ENCODE measurements around the gene KRTAP10-7. TPM values are rescaled to one million over a fixed set of nuclear protein-coding genes. Genes with fewer than 3 reads are reported as not detected.
"Not testable (repeated sequence)": the region's sequence is repeated elsewhere in the genome, so short reads cannot be mapped to it uniquely, and the experiment has no call there.

The KRTAP10-7 gene
- total RNA-seq, 3 donors from 2014 or later = not detected

DNA sequence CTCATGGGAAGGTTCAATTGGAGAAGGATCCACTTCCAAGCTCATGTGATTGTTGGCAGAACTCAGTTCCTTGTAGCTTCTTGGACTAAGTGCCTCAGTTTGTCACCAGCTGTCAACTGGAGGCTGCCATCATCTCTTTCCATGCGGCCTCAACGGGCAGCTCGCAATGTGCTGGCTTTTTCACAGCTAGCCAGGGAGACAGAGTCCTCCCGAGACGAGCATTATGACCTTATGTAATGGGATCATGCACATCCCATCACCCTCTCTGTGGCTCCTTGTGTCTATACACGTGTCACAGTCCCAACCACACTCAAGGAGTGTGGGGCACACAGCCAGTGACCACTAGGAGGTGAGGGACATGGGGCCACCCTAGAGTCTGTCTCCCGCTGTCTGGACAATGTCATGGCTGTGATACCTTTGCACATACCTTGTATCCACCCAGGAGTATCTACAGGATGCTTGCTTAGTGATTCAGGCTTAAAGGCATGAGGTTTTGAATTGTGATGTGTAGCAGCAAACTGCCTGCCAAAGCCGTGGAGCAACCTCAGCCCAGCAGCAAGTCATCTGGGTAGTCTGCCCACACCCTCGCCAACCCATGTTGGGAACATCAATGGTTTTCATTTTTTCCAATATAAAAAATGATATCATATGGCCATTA, 4.2 kb upstream of the KRTAP10-7 start:
- TF ChIP-seq, protein P1, sequence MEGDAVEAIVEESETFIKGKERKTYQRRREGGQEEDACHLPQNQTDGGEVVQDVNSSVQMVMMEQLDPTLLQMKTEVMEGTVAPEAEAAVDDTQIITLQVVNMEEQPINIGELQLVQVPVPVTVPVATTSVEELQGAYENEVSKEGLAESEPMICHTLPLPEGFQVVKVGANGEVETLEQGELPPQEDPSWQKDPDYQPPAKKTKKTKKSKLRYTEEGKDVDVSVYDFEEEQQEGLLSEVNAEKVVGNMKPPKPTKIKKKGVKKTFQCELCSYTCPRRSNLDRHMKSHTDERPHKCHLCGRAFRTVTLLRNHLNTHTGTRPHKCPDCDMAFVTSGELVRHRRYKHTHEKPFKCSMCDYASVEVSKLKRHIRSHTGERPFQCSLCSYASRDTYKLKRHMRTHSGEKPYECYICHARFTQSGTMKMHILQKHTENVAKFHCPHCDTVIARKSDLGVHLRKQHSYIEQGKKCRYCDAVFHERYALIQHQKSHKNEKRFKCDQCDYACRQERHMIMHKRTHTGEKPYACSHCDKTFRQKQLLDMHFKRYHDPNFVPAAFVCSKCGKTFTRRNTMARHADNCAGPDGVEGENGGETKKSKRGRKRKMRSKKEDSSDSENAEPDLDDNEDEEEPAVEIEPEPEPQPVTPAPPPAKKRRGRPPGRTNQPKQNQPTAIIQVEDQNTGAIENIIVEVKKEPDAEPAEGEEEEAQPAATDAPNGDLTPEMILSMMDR (IDR thresholded peaks at IDR 0.05) = no peak
- Histone ChIP-seq H3K36me3 (ENCODE audit: low read depth) (no peaks in the 10 kb centered on the region), H3K4me1 (ENCODE audit: low read depth) (no peaks in the 10 kb centered on the region), H3K4me3 (no peak overlapping the region), H3K9me3 (no peaks in the 10 kb centered on the region)
- intact Hi-C loops (cut with DNase I, micrococcal nuclease) = no loop called here
- ATAC-seq (no peak), DNase-seq (no peak)

DNA sequence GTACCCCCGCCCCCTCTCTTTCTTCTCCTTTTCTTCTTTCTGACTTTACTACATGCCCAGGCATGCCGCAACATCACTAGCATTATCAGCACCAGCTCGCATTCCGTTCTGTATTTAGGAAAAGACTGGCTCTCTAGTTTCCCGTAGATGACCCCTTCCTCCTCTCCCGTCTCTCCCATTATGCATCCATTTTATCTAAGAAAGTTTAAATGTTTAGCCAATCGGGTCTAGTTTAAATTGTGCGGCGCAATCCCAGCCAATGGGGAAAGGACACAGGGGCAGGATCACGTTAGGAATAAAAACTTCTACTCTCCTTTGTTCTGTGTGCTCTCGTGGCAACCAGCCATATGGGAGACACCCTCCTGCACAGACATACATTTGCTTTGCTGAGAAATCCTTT, 2.3 kb upstream of the KRTAP10-7 start:
- H3K36me3 ChIP-seq (ENCODE audit: low read depth) = no peaks in the 10 kb centered on the region
- intact Hi-C loops (cut with DNase I, micrococcal nuclease) = no loop called here
- no peaks in the 10 kb centered on the region for H3K4me1 ChIP-seq (ENCODE audit: low read depth)
- no peaks in the 10 kb centered on the region for H3K9me3 ChIP-seq
- H3K4me3 ChIP-seq = no peak overlapping the region
- TF ChIP-seq, protein P1 (IDR thresholded peaks at IDR 0.05) = no peak
- DNase-seq (no peak), ATAC-seq (no peak)

DNA sequence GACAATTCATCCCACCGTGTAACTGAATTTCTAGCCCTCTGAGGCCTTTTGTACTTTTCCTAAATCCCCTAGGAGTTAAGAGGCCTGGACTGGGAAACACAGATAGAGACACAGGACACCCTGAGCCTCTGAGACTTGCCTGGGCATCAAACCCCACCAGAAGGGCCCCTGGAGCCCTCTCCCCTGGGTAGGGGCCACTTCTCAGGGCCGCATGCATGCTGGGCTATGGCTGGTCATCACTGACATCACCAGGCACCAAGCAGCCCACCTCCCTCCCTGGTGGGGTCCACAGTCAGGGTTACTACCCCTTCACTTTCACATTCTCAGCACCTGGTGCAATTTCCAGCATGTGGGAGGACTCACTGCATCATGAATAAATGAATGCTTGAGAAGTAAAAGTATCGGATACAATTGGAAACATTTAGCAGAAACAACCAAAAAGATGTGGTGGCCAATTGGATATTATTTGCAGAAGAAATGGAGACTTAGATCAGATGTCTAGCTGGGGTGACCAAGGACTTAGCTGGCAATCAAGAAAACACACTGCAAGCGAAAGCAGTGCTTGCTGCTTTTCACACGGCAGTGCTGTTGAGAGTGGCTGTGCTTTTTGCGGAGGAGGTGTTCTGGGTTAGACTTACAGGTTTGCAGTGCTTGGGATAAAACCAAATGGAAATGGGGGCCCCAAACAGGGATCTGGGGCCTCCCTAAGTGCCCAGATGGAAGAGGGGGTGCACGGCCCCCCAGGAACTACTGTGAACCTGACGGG, 950 bp upstream of the KRTAP10-7 start:
- H3K9me3 ChIP-seq = no peaks in the 10 kb centered on the region
- no peak overlapping the region for H3K4me3 ChIP-seq
- H3K4me1 ChIP-seq (ENCODE audit: low read depth) = no peaks in the 10 kb centered on the region
- intact Hi-C loops (cut with DNase I, micrococcal nuclease) = no loop called here
- no peaks in the 10 kb centered on the region for H3K36me3 ChIP-seq (ENCODE audit: low read depth)
- DNase-seq (no peak), ATAC-seq (no peak)
- TF ChIP-seq, protein P1 (IDR thresholded peaks at IDR 0.05) = no peak

DNA sequence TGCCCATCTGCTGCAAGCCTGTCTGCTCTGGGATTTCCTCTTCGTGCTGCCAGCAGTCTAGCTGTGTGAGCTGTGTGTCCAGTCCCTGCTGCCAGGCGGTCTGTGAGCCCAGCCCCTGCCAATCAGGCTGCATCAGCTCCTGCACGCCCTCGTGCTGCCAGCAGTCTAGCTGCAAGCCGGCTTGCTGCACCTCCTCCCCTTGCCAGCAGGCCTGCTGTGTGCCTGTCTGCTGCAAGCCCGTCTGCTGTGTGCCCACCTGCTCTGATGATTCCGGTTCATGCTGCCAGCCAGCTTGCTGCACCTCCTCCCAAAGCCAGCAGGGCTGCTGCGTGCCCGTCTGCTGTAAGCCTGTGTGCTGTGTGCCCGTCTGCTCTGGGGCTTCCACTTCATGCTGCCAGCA, 694 bp downstream of the KRTAP10-7 start:
- intact Hi-C loops (cut with DNase I, micrococcal nuclease); H3K9me3 ChIP-seq; H3K4me1 ChIP-seq (ENCODE audit: low read depth); DNase-seq; H3K4me3 ChIP-seq; H3K36me3 ChIP-seq (ENCODE audit: low read depth): not testable (repeated sequence)
- peak; percentile 29 for ATAC-seq

GRCh38 chr21:44601596-44602462, 1.4 kb downstream of the KRTAP10-7 start:
- TF ChIP-seq, protein P1 (IDR thresholded peaks at IDR 0.05) = no peak
- H3K9me3 ChIP-seq = no peaks in the 10 kb centered on the region
- H3K4me1 ChIP-seq (ENCODE audit: low read depth) = no peaks in the 10 kb centered on the region
- ATAC-seq (no peak), DNase-seq (no peak)
- H3K4me3 ChIP-seq = no peak overlapping the region
- no peaks in the 10 kb centered on the region for H3K36me3 ChIP-seq (ENCODE audit: low read depth)
- intact Hi-C loops (cut with DNase I, micrococcal nuclease) = no loop called here

- H3K4me1 ChIP-seq (ENCODE audit: low read depth) = no peaks in the 10 kb centered on the region
- H3K9me3 ChIP-seq = no peaks in the 10 kb centered on the region
- intact Hi-C loops (cut with DNase I, micrococcal nuclease) = no loop called here
- H3K36me3 ChIP-seq (ENCODE audit: low read depth) = no peaks in the 10 kb centered on the region
- TF ChIP-seq, protein P1 (IDR thresholded peaks at IDR 0.05) = no peak
- no peak overlapping the region for H3K4me3 ChIP-seq
- no peak for ATAC-seq
- no peak for DNase-seq
Observed at GRCh38 chr21:44602463-44602850, 2.1 kb downstream of the KRTAP10-7 start.

Measured in mucosa of descending colon (tissue), 3 donors.